Tibial artery (tissue), 4 donors: ENCODE data around the gene SFTA2.
"Not testable (repeated sequence)": the region's sequence is repeated elsewhere in the genome, so short reads cannot be mapped to it uniquely, and the experiment has no call there.

Source experiments
- DNase-seq, 2 donors: peaks; one replicate each; pipeline ENCODE4 v3.0.0-alpha.2; 2019
- H3K27ac ChIP-seq, 2 donors: fragments of 200-600 bp; sonication (generic) in 1 of 2; 1 replicate in 1 of 2; 2 replicates in 1 of 2; pipeline ENCODE4 v1.5.1; 2018 to 2019; ENCODE audit warnings: mild to moderate bottlenecking in 1 of 2
- H3K27me3 ChIP-seq, 2 donors: fragments of 200-600 bp; sonication (generic) in 1 of 2; one replicate each; pipeline versions ENCODE4 v1.5.1 to v1.6.0; 2016 to 2019
- H3K36me3 ChIP-seq, 3 donors: fragments of 200-600 bp; sonication (generic) in 2 of 3; one replicate each; pipeline ENCODE4 v1.5.1; 2016 to 2019; ENCODE audit warnings: mild to moderate bottlenecking in 2 of 3
- H3K4me1 ChIP-seq, 4 donors: fragments of 200-600 bp; sonication (generic) in 2 of 4; 1 replicate in 3 of 4; 2 replicates in 1 of 4; pipeline ENCODE4 v1.5.1; 2016 to 2019
- H3K4me3 ChIP-seq, 2 donors: fragments of 200-600 bp; sonication (generic) in 1 of 2; 1 replicate in 1 of 2; 2 replicates in 1 of 2; pipeline ENCODE4 v1.5.1; 2018 to 2019; ENCODE audit warnings: mild to moderate bottlenecking in 2 of 2
- H3K9me3 ChIP-seq, 3 donors: fragments of 200-600 bp; sonication (generic) in 1 of 3; one replicate each; pipeline ENCODE4 v1.5.1; 2016 to 2019
- intact Hi-C: fragments of 100-400 bp; cut with DNase I; formaldehyde crosslinking; loops from one replicate; pipeline ENCODE4 v1.15.0; 2023; ENCODE audit warnings: low total_unique reads
- TF ChIP-seq, protein P1 (sequence below), 2 experiments: fragments of 200-600 bp in 1 of 2; fragments of 450-650 bp in 1 of 2; IDR thresholded peaks; one replicate each; pipeline ENCODE4 v1.5.1; 2017 to 2019; ENCODE audit warnings: antibody characterized with exemption in 2 of 2, mild to moderate bottlenecking in 1 of 2, moderate library complexity in 1 of 2

Gene SFTA2

DNA sequence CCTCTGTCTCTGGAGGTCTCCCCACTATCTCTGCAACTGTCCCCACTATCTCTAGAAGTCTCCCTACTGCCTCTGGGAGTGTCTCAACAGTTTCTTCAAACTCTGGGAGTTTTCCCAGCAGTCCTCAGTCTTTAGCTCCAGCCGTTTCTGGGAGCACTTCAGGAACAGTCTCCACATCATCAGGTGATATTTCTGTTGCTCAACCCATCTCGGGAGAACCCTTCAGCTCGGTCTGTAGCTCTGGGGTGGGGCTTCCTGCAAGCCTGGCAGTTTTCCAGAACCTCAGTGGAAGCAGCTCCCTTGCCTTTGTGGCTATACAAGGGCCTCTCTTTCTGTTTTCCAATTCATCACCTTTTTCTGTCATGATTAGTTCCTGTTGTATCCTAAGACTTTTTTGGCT lies 3.0 kb upstream of the SFTA2 start:
- Histone ChIP-seq H3K27ac (no peak overlapping the region), H3K27me3 (peaks cover 0 to 27% of the 10 kb centered on the region in 2 donors), H3K9me3 (no peaks in the 10 kb centered on the region), H3K4me1 (no peaks in the 10 kb centered on the region), H3K36me3 (no peaks in the 10 kb centered on the region), H3K4me3 (no peak overlapping the region)
- intact Hi-C loops, result no loop called here
- DNase-seq, result no peak
- TF ChIP-seq, protein P1, sequence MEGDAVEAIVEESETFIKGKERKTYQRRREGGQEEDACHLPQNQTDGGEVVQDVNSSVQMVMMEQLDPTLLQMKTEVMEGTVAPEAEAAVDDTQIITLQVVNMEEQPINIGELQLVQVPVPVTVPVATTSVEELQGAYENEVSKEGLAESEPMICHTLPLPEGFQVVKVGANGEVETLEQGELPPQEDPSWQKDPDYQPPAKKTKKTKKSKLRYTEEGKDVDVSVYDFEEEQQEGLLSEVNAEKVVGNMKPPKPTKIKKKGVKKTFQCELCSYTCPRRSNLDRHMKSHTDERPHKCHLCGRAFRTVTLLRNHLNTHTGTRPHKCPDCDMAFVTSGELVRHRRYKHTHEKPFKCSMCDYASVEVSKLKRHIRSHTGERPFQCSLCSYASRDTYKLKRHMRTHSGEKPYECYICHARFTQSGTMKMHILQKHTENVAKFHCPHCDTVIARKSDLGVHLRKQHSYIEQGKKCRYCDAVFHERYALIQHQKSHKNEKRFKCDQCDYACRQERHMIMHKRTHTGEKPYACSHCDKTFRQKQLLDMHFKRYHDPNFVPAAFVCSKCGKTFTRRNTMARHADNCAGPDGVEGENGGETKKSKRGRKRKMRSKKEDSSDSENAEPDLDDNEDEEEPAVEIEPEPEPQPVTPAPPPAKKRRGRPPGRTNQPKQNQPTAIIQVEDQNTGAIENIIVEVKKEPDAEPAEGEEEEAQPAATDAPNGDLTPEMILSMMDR (IDR thresholded peaks at IDR 0.05), result no peak

DNA sequence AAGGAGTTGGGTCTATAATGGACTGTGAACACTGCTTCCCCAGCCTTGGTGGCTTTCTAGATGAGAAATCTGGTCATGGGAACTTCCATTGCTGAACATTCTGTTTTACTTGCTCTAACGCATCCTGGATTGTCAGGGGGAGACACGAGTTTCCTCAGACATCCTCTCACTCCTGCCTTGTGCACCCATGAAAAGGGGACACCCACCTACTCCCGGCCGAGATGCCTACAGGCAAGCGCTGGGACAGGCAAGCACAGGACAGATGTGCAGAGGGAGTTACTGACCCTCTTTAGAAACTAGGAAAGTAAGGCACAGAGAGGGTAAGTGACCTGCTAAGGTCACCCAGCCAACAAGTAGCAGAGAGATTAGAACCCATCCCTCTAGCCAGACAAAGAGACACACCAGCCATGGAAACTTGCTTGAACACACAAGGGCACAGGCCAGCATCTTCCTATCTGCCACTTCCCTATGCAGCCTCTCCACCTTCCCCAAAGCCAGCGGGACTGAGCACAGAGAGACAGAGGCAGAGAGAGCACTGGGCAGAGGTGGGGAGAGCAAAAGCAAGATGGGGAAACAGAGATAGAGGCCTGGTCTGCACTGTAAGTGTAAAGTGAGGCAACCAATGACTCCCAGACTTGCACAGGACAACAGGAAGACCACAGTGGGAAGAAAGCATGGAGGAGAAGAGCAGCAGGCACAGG lies 845 bp upstream of the SFTA2 start:
- H3K36me3 ChIP-seq, result peaks cover 0 to 6% (median 0%) of the 10 kb centered on the region in 3 donors
- peaks cover 0 to 11% of the 10 kb centered on the region in 2 donors for H3K27me3 ChIP-seq
- DNase-seq, result no peak
- no peak overlapping the region for H3K4me3 ChIP-seq
- TF ChIP-seq, protein P1 (IDR thresholded peaks at IDR 0.05), result no peak
- H3K9me3 ChIP-seq, result peaks cover 0 to 9% (median 0%) of the 10 kb centered on the region in 3 donors
- intact Hi-C loops, result no loop called here
- no peaks in the 10 kb centered on the region for H3K4me1 ChIP-seq
- no peak overlapping the region for H3K27ac ChIP-seq

DNA sequence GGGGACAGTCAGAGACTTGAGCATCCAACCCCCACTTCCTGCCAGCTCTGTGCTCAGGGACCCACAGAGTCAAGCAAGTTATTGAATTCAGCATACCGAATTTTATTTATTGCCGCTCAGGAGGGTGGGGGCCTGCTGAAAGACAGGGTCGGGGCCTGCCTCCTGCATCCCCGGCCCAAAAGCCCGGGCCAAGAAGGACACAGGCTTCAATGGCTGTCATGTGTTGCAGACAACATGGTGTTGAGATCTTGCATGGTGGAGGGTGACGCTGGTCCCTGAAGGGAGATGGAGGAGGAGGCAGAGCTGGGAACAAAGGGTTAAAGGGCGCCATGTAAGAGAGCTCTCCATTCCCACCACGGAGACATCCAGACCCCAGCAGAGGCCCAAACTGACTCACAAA lies 698 bp downstream of the SFTA2 start:
- H3K4me1 ChIP-seq, result peaks cover 0 to 6% (median 0%) of the 10 kb centered on the region in 4 donors
- H3K4me3 ChIP-seq, result no peak overlapping the region
- peaks cover 0 to 3% of the 10 kb centered on the region in 2 donors for H3K27me3 ChIP-seq
- TF ChIP-seq, protein P1 (IDR thresholded peaks at IDR 0.05), result no peak
- H3K36me3 ChIP-seq, result peaks cover 0 to 13% (median 13%) of the 10 kb centered on the region in 3 donors
- no peak for DNase-seq
- intact Hi-C loops, result no loop called here
- no peak overlapping the region for H3K27ac ChIP-seq
- H3K9me3 ChIP-seq, result peaks cover 0 to 9% (median 0%) of the 10 kb centered on the region in 3 donors

DNA sequence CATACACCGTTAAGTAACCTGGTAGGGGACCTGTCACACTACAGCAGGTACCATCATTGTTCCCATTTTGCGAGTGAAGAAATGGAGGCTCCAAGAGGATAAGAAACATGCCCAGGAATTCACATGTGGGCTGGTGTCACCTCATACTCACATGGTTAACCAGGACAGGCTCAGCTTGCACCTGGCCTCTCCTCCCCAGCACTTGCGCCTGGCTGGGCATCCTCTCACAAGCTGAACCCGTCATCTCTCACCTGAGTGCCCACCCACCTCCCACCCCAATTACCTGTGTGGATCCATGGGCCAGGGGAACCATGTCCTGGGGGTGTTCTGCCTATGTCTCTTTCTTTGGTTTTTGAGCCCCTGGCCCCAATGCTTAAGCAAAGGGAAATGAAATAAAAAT lies 1.5 kb downstream of the SFTA2 start:
- H3K9me3 ChIP-seq, result peaks cover 0 to 9% (median 0%) of the 10 kb centered on the region in 3 donors
- TF ChIP-seq, protein P1 (IDR thresholded peaks at IDR 0.05), result no peak
- H3K27me3 ChIP-seq, result no peaks in the 10 kb centered on the region
- no peak overlapping the region for H3K27ac ChIP-seq
- intact Hi-C loops, result no loop called here
- H3K36me3 ChIP-seq, result peaks cover 7 to 21% (median 20%) of the 10 kb centered on the region in 3 donors
- H3K4me1 ChIP-seq, result peaks cover 0 to 6% (median 0%) of the 10 kb centered on the region in 4 donors
- no peak overlapping the region for H3K4me3 ChIP-seq
- DNase-seq, result no peak

DNA sequence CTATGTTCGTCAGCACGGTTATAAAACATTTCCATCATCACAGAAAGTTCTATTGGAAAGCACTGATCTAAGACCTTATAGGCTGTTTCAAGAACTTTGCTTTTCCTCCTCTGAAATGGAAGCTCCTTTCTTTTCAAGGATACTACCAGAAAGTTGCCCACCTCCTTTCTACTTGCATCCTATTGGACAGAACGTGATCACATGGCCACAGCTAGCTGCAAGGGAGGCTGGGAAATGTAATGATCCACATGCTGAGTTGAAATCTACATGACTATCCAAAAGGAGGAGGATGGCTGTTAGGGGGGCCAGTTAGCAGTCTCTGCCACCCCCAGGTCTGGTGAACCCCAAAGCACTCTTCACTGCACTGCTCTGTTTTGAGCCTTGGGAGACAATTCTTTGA lies 3.3 kb downstream of the SFTA2 start:
- Histone ChIP-seq H3K9me3 (peaks cover 0 to 9% (median 0%) of the 10 kb centered on the region in 3 donors), H3K36me3 (peaks cover 14 to 39% (median 36%) of the 10 kb centered on the region in 3 donors), H3K27ac (no peak overlapping the region), H3K4me3 (no peak overlapping the region), H3K27me3 (no peaks in the 10 kb centered on the region), H3K4me1 (peaks cover 0 to 6% (median 0%) of the 10 kb centered on the region in 4 donors)
- DNase-seq, result no peak
- TF ChIP-seq, protein P1 (IDR thresholded peaks at IDR 0.05), result no peak
- intact Hi-C loops, result no loop called here

DNA sequence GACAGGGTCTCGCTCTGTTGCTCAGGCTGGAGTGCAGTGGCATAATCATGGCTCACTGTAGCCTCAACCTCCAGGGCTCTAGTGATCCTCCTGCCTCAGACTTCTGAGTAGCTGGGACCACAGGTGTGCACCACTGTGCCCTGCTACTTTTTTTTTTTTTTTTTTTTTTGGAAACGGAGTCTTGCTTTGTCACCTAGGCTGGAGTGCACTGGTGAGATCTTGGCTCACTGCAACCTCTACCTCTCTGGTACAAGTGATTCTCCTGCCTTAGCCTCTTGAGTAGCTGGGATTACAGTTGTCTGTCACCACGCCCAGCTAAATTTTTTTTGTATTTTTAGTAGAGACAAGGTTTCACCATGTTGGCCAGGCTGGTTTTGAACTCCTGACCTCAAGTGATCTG lies 4.9 kb downstream of the SFTA2 start:
- DNase-seq, H3K27me3 ChIP-seq, H3K4me1 ChIP-seq, intact Hi-C loops, H3K4me3 ChIP-seq, H3K27ac ChIP-seq, H3K9me3 ChIP-seq: not testable (repeated sequence)
- H3K36me3 ChIP-seq, result peaks cover 30 to 55% (median 52%) of the 10 kb centered on the region in 3 donors
